GM21381 (cell line): Measurements from ENCODE around the gene KCNMA1.

ENCODE experiments used
- ATAC-seq: cut with Tn5 transposase; IDR thresholded peaks from one replicate; pipeline ENCODE4 v1.9.1; 2021; ENCODE audit warnings: mild to moderate bottlenecking, moderate library complexity; ENCODE audit not compliant: unreplicated experiment

KCNMA1 gene

GRCh38 chr10:77177161-77177560 lies 460.4 kb downstream of the KCNMA1 start:
- no peak for ATAC-seq

- no peak for ATAC-seq
These were observed 461.4 kb downstream of the KCNMA1 start for GRCh38 chr10:77176232-77176631.

GRCh38 chr10:77175631-77176222 lies 461.9 kb downstream of the KCNMA1 start:
- no peak for ATAC-seq

- ATAC-seq = peak; percentile 78
These were observed 463.8 kb downstream of the KCNMA1 start for GRCh38 chr10:77173615-77174461.

- ATAC-seq = no peak
These were observed 465.5 kb downstream of the KCNMA1 start for GRCh38 chr10:77172086-77172485.

GRCh38 chr10:77168861-77169260 lies 468.7 kb downstream of the KCNMA1 start:
- no peak for ATAC-seq

GRCh38 chr10:77168161-77168560 lies 469.4 kb downstream of the KCNMA1 start:
- no peak for ATAC-seq

GRCh38 chr10:77165445-77166208 lies 472.0 kb downstream of the KCNMA1 start:
- ATAC-seq = no peak

- ATAC-seq = no peak
These were observed 472.8 kb downstream of the KCNMA1 start for GRCh38 chr10:77164616-77165311.

GRCh38 chr10:77163670-77164348 lies 473.8 kb downstream of the KCNMA1 start:
- no peak for ATAC-seq

- no peak for ATAC-seq
These were observed 474.9 kb downstream of the KCNMA1 start for GRCh38 chr10:77162697-77163096.

- ATAC-seq = no peak
These were observed 476.9 kb downstream of the KCNMA1 start for GRCh38 chr10:77160679-77161078.

- ATAC-seq = no peak
These were observed 478.0 kb downstream of the KCNMA1 start for GRCh38 chr10:77159538-77160110.

GRCh38 chr10:77158666-77159065 lies 478.9 kb downstream of the KCNMA1 start:
- no peak for ATAC-seq

GRCh38 chr10:77157248-77158019 lies 480.2 kb downstream of the KCNMA1 start:
- no peak for ATAC-seq

GRCh38 chr10:77156406-77156879 lies 481.2 kb downstream of the KCNMA1 start:
- ATAC-seq = no peak

GRCh38 chr10:77152256-77152655 lies 485.4 kb downstream of the KCNMA1 start:
- no peak for ATAC-seq

GRCh38 chr10:77151408-77151807 lies 486.2 kb downstream of the KCNMA1 start:
- no peak for ATAC-seq

- no peak for ATAC-seq
These were observed 487.9 kb downstream of the KCNMA1 start for GRCh38 chr10:77149706-77150105.
